NT2/D1 (cell line): ENCODE results near the gene CRYL1.

ENCODE experiments used
- SUZ12 ChIP-seq: IDR thresholded peaks from 2 replicates; pipeline ENCODE4 v1.6.1; 2011; ENCODE audit not compliant: insufficient read length, insufficient read depth; ENCODE audit errors: extremely low read depth
- YY1 ChIP-seq: IDR thresholded peaks from 2 replicates; pipeline ENCODE4 v1.6.1; 2011; ENCODE audit not compliant: insufficient read length, insufficient read depth
- ZNF274 ChIP-seq: IDR thresholded peaks from 2 replicates; pipeline ENCODE4 v1.6.1; 2011; ENCODE audit warnings: mild to moderate bottlenecking, low read depth, low read length

DNA sequence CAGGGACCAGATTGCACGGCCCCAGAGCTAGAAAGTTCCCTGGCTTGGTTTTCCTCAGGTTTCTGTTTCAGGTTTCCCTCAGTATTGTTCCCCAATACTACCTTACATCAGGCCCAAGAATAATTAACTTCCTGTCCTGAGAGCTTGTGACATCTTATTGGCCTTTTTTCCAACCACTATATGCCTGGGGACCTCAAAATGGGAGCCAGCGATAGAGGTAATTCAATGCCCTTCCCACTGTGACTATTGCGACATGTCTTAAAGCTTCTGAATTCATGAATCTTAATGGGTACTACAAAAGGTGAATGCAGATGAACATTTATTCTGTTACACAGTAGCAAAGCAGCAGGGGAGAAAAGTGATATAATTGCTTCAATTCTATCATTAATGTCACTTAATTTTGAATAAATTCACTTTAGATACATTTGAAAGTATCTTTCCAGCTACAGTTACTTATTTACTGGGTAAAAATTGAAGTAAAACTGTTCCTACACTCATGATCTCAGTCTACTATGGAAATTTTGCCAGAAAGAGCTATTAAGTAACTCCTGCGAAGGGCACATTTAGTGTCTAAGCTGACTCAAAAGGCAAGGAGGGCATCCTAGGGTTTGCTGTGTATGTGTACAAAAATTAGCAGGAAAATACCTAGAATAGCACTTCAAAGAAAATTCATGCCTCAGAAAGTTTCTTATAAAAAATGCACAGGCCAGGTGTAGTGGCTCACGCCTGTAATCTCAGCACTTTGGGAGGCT, 4.1 kb downstream of the CRYL1 start:
- no peak for TF ChIP-seq YY1
- TF ChIP-seq ZNF274 = no peak
- TF ChIP-seq SUZ12 = no peak
